ENCODE results near the gene TMEM63C. TPM values are rescaled to one million over a fixed set of nuclear protein-coding genes. Genes with fewer than 3 reads are reported as not detected.
A peak's percentile ranks its signal among the peaks of the same experiment; 100 is the strongest.

Gene TMEM63C
- total RNA-seq, 1 experiment from 2014 or later = 5.7 TPM

- H3K4me1 ChIP-seq (ENCODE audit: control insufficient read depth in 1 of 2, insufficient read depth in 2 of 2, low read length in 2 of 2) = peaks cover 9 to 20% of the 10 kb centered on the region in 2 experiments; a peak in 3 of 4 replicates
- H3K4me3 ChIP-seq (replicated peaks in 1 of 2; ENCODE audit: low read depth in 1 of 2, low read length in 2 of 2) = no peak overlapping the region
- RAD21 ChIA-PET (ENCODE audit: low non-redundant PET in 1 of 2, low total read pairs in 2 of 2, uncharacterized antibody in 2 of 2, unreplicated experiment in 2 of 2) = no interaction called here
- no peaks in the 10 kb centered on the region for H3K27me3 ChIP-seq (ENCODE audit: insufficient read depth, low read length)
- H3K9me3 ChIP-seq (ENCODE audit: control insufficient read depth in 1 of 2, insufficient read depth in 1 of 2, low read depth in 1 of 2, low read length in 2 of 2) = no peaks in the 10 kb centered on the region
- CTCF ChIA-PET = interaction anchor here (1.0 kb wide), 1 partner anchor 158 kb away, joined by 3 read pairs; no protein-coding TSS in a partner anchor
- H3K4me2 ChIP-seq (ENCODE audit: low read length) = peak overlapping the region; percentile 47
- no peaks in the 10 kb centered on the region for H3K79me2 ChIP-seq (ENCODE audit: insufficient read depth, low read length)
- H3K27ac ChIP-seq (ENCODE audit: low read depth, low read length) = no peak overlapping the region
- TF ChIP-seq YY1 (IDR thresholded peaks at IDR 0.05; ENCODE audit: extremely low read depth, insufficient replicate concordance, low read depth, low read length) = no peak
- TF ChIP-seq EZH2 (IDR thresholded peaks at IDR 0.05) = no peak
- TF ChIP-seq POLR2AphosphoS5 (IDR thresholded peaks at IDR 0.05; ENCODE audit: low read depth, low read length) = no peak
- no peak for TF ChIP-seq ELF1 (IDR thresholded peaks at IDR 0.05; ENCODE audit: borderline replicate concordance, low read depth)
- TF ChIP-seq EZH2phosphoT487 (IDR thresholded peaks at IDR 0.05; ENCODE audit: borderline replicate concordance) = no peak
- TF ChIP-seq ZNF274 (IDR thresholded peaks at IDR 0.05; ENCODE audit: low read depth, low read length) = no peak
- TF ChIP-seq CTCF (IDR thresholded peaks at IDR 0.05 in 2 of 3, conservative IDR thresholded peaks at IDR 0.05 in 1 of 3; ENCODE audit: borderline replicate concordance in 1 of 3, insufficient read depth in 1 of 3, low read depth in 2 of 3, low read length in 2 of 3) = no peak
- TF ChIP-seq CEBPB (IDR thresholded peaks at IDR 0.05; ENCODE audit: low read depth) = no peak
- no peak for TF ChIP-seq SP1 (IDR thresholded peaks at IDR 0.05; ENCODE audit: low read depth)
- TF ChIP-seq, protein P1, sequence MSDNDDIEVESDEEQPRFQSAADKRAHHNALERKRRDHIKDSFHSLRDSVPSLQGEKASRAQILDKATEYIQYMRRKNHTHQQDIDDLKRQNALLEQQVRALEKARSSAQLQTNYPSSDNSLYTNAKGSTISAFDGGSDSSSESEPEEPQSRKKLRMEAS (IDR thresholded peaks at IDR 0.05) = no peak
- no peak for TF ChIP-seq RAD21 (IDR thresholded peaks at IDR 0.05; ENCODE audit: low read depth)
- TF ChIP-seq EGR1 (IDR thresholded peaks at IDR 0.05; ENCODE audit: low read depth) = no peak
- no peak for TF ChIP-seq CBX3 (IDR thresholded peaks at IDR 0.05; ENCODE audit: low read depth)
- no peak for TF ChIP-seq POLR2A (IDR thresholded peaks at IDR 0.05; ENCODE audit: borderline replicate concordance, extremely low read depth, insufficient read depth, insufficient read length)
- TF ChIP-seq TCF7L2 (IDR thresholded peaks at IDR 0.05; ENCODE audit: borderline replicate concordance, extremely low read depth, insufficient read depth, insufficient read length) = no peak
- TF ChIP-seq, protein P2, sequence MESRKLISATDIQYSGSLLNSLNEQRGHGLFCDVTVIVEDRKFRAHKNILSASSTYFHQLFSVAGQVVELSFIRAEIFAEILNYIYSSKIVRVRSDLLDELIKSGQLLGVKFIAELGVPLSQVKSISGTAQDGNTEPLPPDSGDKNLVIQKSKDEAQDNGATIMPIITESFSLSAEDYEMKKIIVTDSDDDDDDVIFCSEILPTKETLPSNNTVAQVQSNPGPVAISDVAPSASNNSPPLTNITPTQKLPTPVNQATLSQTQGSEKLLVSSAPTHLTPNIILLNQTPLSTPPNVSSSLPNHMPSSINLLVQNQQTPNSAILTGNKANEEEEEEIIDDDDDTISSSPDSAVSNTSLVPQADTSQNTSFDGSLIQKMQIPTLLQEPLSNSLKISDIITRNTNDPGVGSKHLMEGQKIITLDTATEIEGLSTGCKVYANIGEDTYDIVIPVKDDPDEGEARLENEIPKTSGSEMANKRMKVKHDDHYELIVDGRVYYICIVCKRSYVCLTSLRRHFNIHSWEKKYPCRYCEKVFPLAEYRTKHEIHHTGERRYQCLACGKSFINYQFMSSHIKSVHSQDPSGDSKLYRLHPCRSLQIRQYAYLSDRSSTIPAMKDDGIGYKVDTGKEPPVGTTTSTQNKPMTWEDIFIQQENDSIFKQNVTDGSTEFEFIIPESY (IDR thresholded peaks at IDR 0.05; ENCODE audit: extremely low read depth, insufficient replicate concordance, low read length) = no peak
- no peak for TF ChIP-seq SIN3A (IDR thresholded peaks at IDR 0.05; ENCODE audit: low read depth)
- ATAC-seq = no peak
- H3K36me3 ChIP-seq (ENCODE audit: control insufficient read depth in 1 of 2, insufficient read depth in 2 of 2, low read length in 2 of 2) = no peaks in the 10 kb centered on the region
- H2AFZ ChIP-seq (ENCODE audit: low read depth, low read length, poor library complexity, severe bottlenecking) = no peak overlapping the region
- POLR2A ChIA-PET = no interaction called here
- DNase-seq (ENCODE audit: low read depth, low spot score) = no peak
- H3K9ac ChIP-seq (ENCODE audit: low read length) = no peak overlapping the region
- no TSS peak for BruUV-seq (replicated peaks)
- H4K20me1 ChIP-seq (ENCODE audit: insufficient read depth) = no peaks in the 10 kb centered on the region
- no peaks in the 10 kb centered on the region for H3K9me2 ChIP-seq (ENCODE audit: insufficient read depth)
- intact Hi-C loops (cut with micrococcal nuclease) = no loop called here
These were observed 23.9 kb upstream of the TMEM63C start for GRCh38 chr14:77157740-77158139.

Data from HCT116 (cell line).